SK-N-SH (cell line): ENCODE data around the gene EVX1. TPM values are rescaled to one million over a fixed set of nuclear protein-coding genes. Genes with fewer than 3 reads are reported as not detected.

ENCODE experiments used
- CTCF ChIA-PET: fragments of 300-600, 350-600 bp; formaldehyde crosslinking; extraction: SDS; loops from one replicate; lab custom pipeline; 2021; lab: Yijun Ruan, JAX
- POLR2A ChIA-PET: fragments of 350-600 bp; sonication (Branson Sonifier 250); formaldehyde crosslinking; extraction: SDS; loops from one replicate; lab custom pipeline; 2020; ENCODE audit warnings: antibody characterized with exemption, inconsistent platforms; lab: Yijun Ruan, JAX
- DNase-seq: peaks from one replicate; pipeline ENCODE4 v3.0.0; 2012
- H2AFZ ChIP-seq: fragments of 200-600 bp; sonication (generic); 2 replicates; pipeline ENCODE4 v1.8.1; 2016; ENCODE audit warnings: antibody characterized with exemption, mild to moderate bottlenecking, low read depth
- H3F3A ChIP-seq: fragments of 200-600 bp; sonication (generic); replicated peaks from 2 replicates; pipeline ENCODE3; 2016; ENCODE audit warnings: antibody characterized with exemption, mild to moderate bottlenecking; ENCODE audit not compliant: insufficient read depth
- H3K27ac ChIP-seq, 2 experiments: fragments of 200-500 bp in 1 of 2; fragments of 200-600 bp in 1 of 2; sonication (Bioruptor generic) in 1 of 2; sonication (generic), shearing (Covaris generic) in 1 of 2; 2 replicates each; pipeline versions ENCODE4 v1.5.1 to v1.6.1; 2014 to 2016; ENCODE audit warnings: low read depth in 2 of 2, inconsistent platforms in 1 of 2, low read length in 1 of 2, mild to moderate bottlenecking in 1 of 2, mixed read lengths in 1 of 2
- H3K27me3 ChIP-seq: fragments of 200-600 bp; sonication (generic), shearing (Covaris generic); 2 replicates; pipeline ENCODE4 v1.6.1; 2016; ENCODE audit warnings: mixed run types; ENCODE audit not compliant: insufficient read depth
- H3K36me3 ChIP-seq, 2 experiments: fragments of 200-500 bp in 1 of 2; fragments of 200-600 bp in 1 of 2; sonication (Bioruptor generic) in 1 of 2; sonication (generic) in 1 of 2; replicated peaks in 1 of 2; 2 replicates each; pipeline versions ENCODE3 to v1.5.1; 2014 to 2016; ENCODE audit warnings: low read length in 1 of 2, mild to moderate bottlenecking in 1 of 2; ENCODE audit not compliant: insufficient read depth in 2 of 2, control insufficient read depth in 1 of 2
- H3K4me1 ChIP-seq, 2 experiments: fragments of 200-500 bp in 1 of 2; fragments of 200-600 bp in 1 of 2; sonication (Bioruptor generic) in 1 of 2; sonication (generic), shearing (Covaris generic) in 1 of 2; 2 replicates each; pipeline versions ENCODE4 v1.5.1 to v1.6.1; 2014 to 2016; ENCODE audit warnings: low read depth in 1 of 2, low read length in 1 of 2, mixed run types in 1 of 2; ENCODE audit not compliant: insufficient read depth in 2 of 2, control insufficient read depth in 1 of 2
- H3K4me2 ChIP-seq: fragments of 200-600 bp; sonication (generic), shearing (Covaris generic); 2 replicates; pipeline ENCODE4 v1.6.1; 2017; ENCODE audit warnings: mixed run types
- H3K4me3 ChIP-seq, 2 experiments: fragments of 200-500 bp in 1 of 2; fragments of 200-600 bp in 1 of 2; sonication (Bioruptor generic) in 1 of 2; sonication (generic), shearing (Covaris generic) in 1 of 2; 2 replicates each; pipeline versions ENCODE4 v1.5.1 to v1.8.1; 2014 to 2016; ENCODE audit warnings: low read depth in 2 of 2, inconsistent platforms in 1 of 2, low read length in 1 of 2, mild to moderate bottlenecking in 1 of 2, mixed read lengths in 1 of 2, moderate library complexity in 1 of 2
- H3K79me2 ChIP-seq: fragments of 200-600 bp; sonication (generic); 2 replicates; pipeline ENCODE4 v1.8.1; 2017; ENCODE audit warnings: mild to moderate bottlenecking; ENCODE audit not compliant: insufficient read depth
- H3K9ac ChIP-seq: fragments of 200-600 bp; sonication (generic); 2 replicates; pipeline ENCODE4 v1.6.1; 2017; ENCODE audit warnings: mixed run types
- H3K9me2 ChIP-seq: fragments of 200-600 bp; sonication (generic); 2 replicates; pipeline ENCODE4 v1.6.1; 2017; ENCODE audit warnings: mixed run types
- H3K9me3 ChIP-seq: fragments of 200-600 bp; sonication (generic); 2 replicates; pipeline ENCODE4 v1.6.1; 2017; ENCODE audit warnings: mixed run types, mild to moderate bottlenecking, moderate library complexity
- H4K20me1 ChIP-seq: fragments of 200-600 bp; sonication (generic); 2 replicates; pipeline ENCODE4 v1.6.1; 2017; ENCODE audit warnings: mild to moderate bottlenecking, mixed run types; ENCODE audit not compliant: insufficient read depth
- MXI1 ChIP-seq: IDR thresholded peaks from 2 replicates; pipeline ENCODE4 v1.6.1; 2012; ENCODE audit warnings: mild to moderate bottlenecking, low read depth, low read length, improper control_type of control experiment
- RAD21 ChIP-seq: IDR thresholded peaks from 2 replicates; pipeline ENCODE4 v1.6.1; 2012; ENCODE audit warnings: mild to moderate bottlenecking, low read length
- TAF1 ChIP-seq: IDR thresholded peaks from 2 replicates; pipeline ENCODE4 v1.6.1; 2012; ENCODE audit warnings: low read depth, mild to moderate bottlenecking, low read length, moderate library complexity, borderline replicate concordance
- WGBS: methylation state at CpG from one replicate; pipeline ENCODE4 v1.1.6; 2017; ENCODE audit warnings: low lambda C conversion rate; 5-methylcytosine and 5-hydroxymethylcytosine counted together
- polyA plus RNA-seq, 3 experiments: library from polyadenylated mRNA; depleted of rRNA; stranded (reverse); fragments of >200 nt; gene quantifications; 2 replicates each; pipeline ENCODE4 v1.2.3, GENCODE V29; 2012
- TF ChIP-seq, protein P1 (sequence below): IDR thresholded peaks from 2 replicates; pipeline ENCODE4 v1.4.0; 2012; ENCODE audit warnings: low read depth, borderline replicate concordance
- TF ChIP-seq, protein P2 (sequence below): fragments of 200-600 bp; sonication (generic); IDR thresholded peaks from 2 replicates; pipeline ENCODE4 v1.6.1; 2017; ENCODE audit warnings: antibody characterized with exemption, mild to moderate bottlenecking, moderate library complexity
- TF ChIP-seq, protein P3 (sequence below): fragments of 150-350 bp; IDR thresholded peaks from 2 replicates; pipeline ENCODE4 v1.6.1; 2016; ENCODE audit warnings: mild to moderate bottlenecking, low read depth, low read length
- TF ChIP-seq, protein P4 (sequence below): IDR thresholded peaks from 2 replicates; pipeline ENCODE4 v1.6.1; 2012; ENCODE audit warnings: mild to moderate bottlenecking, low read depth, low read length, moderate library complexity
- TF ChIP-seq, protein P5 (sequence below): IDR thresholded peaks from 2 replicates; pipeline ENCODE4 v1.4.0; 2012; ENCODE audit warnings: low read depth, borderline replicate concordance

The EVX1 gene
- polyA plus RNA-seq, 1 of the 3 experiments (the other 2 are of a cell fraction) = not detected

DNA sequence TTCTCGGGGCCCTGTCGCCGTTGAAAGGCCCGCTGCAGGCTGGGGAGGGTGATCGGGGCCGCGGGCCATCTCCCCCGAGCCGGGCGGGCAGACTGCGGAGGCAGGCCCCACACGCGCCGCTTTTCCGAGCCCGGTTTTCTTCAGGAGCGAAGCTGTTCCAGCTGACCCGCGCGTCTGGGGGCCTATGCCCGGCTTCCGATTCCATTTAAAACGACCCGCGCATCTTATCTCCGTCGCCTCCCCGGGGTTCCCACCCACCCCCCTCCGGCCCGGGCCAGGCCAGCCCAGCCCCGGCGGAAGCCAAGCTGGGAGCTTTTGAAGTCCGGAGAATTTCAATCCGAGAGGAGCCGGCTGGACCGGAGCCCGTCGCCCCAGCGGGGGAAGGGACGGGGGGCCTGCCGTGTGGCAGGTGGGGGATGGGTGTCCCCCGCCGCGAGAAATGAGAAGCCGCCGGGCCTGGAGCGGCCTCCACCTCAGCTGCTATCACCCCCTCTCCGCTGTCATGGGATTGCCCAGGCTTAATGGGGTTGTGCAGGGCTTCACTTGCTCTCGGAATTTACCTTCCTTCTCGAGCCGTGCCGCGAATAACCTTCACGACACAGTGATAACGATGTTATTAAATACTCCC, 3.1 kb upstream of the EVX1 start:
- Histone ChIP-seq H3F3A (peaks cover 4% of the 10 kb centered on the region), H2AFZ (peak overlapping the region; percentile 39; the same call in 1 of the 2 replicates), H3K36me3 (no peaks in the 10 kb centered on the region), H4K20me1 (peaks cover 9% of the 10 kb centered on the region; the same call in 1 of the 2 replicates), H3K79me2 (no peaks in the 10 kb centered on the region), H3K27ac (no peak overlapping the region), H3K4me1 (peaks cover 4 to 13% of the 10 kb centered on the region in 2 experiments; a peak in 1 of 4 replicates), H3K4me3 (peak overlapping the region; percentile 28 to 39), H3K9me3 (no peaks in the 10 kb centered on the region), H3K9me2 (no peaks in the 10 kb centered on the region), H3K4me2 (peak overlapping the region; percentile 77), H3K9ac (no peak overlapping the region), H3K27me3 (peaks cover 100% of the 10 kb centered on the region)
- 30% methylated on average over 43 of the region's 55 CpGs for WGBS
- ChIA-PET POLR2A (interaction anchor here (0.5 kb wide), 2 partner anchors 363 to 773 kb away, joined by 3 read pairs; no protein-coding TSS in a partner anchor), CTCF (interaction anchor here (0.7 to 1.8 kb wide), 14 partner anchors 11 to 822 kb away, joined by 3 to 13 read pairs (median 4); no protein-coding TSS in a partner anchor)
- DNase-seq = peak; percentile 79
- TF ChIP-seq, protein P1, sequence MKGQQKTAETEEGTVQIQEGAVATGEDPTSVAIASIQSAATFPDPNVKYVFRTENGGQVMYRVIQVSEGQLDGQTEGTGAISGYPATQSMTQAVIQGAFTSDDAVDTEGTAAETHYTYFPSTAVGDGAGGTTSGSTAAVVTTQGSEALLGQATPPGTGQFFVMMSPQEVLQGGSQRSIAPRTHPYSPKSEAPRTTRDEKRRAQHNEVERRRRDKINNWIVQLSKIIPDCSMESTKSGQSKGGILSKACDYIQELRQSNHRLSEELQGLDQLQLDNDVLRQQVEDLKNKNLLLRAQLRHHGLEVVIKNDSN = no peak
- TF ChIP-seq TAF1 = no peak
- no peak for TF ChIP-seq RAD21
- TF ChIP-seq, protein P2, sequence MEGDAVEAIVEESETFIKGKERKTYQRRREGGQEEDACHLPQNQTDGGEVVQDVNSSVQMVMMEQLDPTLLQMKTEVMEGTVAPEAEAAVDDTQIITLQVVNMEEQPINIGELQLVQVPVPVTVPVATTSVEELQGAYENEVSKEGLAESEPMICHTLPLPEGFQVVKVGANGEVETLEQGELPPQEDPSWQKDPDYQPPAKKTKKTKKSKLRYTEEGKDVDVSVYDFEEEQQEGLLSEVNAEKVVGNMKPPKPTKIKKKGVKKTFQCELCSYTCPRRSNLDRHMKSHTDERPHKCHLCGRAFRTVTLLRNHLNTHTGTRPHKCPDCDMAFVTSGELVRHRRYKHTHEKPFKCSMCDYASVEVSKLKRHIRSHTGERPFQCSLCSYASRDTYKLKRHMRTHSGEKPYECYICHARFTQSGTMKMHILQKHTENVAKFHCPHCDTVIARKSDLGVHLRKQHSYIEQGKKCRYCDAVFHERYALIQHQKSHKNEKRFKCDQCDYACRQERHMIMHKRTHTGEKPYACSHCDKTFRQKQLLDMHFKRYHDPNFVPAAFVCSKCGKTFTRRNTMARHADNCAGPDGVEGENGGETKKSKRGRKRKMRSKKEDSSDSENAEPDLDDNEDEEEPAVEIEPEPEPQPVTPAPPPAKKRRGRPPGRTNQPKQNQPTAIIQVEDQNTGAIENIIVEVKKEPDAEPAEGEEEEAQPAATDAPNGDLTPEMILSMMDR = no peak
- TF ChIP-seq, protein P3, sequence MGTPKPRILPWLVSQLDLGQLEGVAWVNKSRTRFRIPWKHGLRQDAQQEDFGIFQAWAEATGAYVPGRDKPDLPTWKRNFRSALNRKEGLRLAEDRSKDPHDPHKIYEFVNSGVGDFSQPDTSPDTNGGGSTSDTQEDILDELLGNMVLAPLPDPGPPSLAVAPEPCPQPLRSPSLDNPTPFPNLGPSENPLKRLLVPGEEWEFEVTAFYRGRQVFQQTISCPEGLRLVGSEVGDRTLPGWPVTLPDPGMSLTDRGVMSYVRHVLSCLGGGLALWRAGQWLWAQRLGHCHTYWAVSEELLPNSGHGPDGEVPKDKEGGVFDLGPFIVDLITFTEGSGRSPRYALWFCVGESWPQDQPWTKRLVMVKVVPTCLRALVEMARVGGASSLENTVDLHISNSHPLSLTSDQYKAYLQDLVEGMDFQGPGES = no peak
- no peak for TF ChIP-seq MXI1

DNA sequence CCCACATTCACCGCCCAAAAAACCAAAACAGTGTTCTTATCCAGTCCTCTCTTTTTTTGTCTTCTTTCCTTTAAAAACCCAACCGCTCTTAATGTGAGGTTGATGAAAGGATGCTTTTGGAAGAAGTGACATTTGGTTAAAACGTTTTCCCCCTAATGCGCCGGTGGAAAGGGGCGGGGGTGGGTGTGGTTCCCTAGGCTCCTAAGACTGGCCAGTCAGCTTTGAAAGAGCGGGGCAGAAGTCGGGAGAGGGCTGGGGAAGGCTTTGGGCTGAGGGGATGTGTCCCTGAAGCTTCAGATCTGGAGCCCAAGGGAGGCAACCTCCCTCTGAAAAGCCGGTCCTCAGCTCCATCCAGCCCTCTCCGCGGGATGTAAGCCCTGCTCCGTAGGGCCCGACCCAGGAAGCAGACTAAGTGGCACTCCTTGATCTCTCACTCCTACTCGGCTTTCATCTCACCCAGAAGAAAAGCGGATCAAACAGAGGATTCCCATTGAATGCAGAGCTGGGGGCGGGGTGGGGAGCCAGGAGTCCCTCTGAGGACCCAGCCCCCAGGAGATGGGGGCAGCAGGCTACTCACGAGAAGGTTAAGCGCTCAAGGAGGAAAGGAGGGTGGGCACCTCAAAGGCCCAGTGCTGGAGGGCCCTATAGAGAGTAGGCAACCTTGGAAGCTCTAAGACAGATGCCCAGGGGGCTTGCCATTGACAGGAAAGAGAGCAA, 2.4 kb upstream of the EVX1 start:
- no peak for DNase-seq
- H3K27ac ChIP-seq = no peak overlapping the region
- CTCF ChIA-PET = interaction anchor here (1.0 to 1.8 kb wide), 7 partner anchors 11 to 822 kb away, joined by 3 to 13 read pairs (median 4); no protein-coding TSS in a partner anchor
- no peaks in the 10 kb centered on the region for H3K9me3 ChIP-seq
- peak overlapping the region in 1 of 2 experiments; percentile 39; a peak in 1 of 4 replicates for H3K4me3 ChIP-seq
- no peak for TF ChIP-seq RAD21
- TF ChIP-seq, protein P4, sequence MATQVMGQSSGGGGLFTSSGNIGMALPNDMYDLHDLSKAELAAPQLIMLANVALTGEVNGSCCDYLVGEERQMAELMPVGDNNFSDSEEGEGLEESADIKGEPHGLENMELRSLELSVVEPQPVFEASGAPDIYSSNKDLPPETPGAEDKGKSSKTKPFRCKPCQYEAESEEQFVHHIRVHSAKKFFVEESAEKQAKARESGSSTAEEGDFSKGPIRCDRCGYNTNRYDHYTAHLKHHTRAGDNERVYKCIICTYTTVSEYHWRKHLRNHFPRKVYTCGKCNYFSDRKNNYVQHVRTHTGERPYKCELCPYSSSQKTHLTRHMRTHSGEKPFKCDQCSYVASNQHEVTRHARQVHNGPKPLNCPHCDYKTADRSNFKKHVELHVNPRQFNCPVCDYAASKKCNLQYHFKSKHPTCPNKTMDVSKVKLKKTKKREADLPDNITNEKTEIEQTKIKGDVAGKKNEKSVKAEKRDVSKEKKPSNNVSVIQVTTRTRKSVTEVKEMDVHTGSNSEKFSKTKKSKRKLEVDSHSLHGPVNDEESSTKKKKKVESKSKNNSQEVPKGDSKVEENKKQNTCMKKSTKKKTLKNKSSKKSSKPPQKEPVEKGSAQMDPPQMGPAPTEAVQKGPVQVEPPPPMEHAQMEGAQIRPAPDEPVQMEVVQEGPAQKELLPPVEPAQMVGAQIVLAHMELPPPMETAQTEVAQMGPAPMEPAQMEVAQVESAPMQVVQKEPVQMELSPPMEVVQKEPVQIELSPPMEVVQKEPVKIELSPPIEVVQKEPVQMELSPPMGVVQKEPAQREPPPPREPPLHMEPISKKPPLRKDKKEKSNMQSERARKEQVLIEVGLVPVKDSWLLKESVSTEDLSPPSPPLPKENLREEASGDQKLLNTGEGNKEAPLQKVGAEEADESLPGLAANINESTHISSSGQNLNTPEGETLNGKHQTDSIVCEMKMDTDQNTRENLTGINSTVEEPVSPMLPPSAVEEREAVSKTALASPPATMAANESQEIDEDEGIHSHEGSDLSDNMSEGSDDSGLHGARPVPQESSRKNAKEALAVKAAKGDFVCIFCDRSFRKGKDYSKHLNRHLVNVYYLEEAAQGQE = no peak
- TF ChIP-seq, protein P5, sequence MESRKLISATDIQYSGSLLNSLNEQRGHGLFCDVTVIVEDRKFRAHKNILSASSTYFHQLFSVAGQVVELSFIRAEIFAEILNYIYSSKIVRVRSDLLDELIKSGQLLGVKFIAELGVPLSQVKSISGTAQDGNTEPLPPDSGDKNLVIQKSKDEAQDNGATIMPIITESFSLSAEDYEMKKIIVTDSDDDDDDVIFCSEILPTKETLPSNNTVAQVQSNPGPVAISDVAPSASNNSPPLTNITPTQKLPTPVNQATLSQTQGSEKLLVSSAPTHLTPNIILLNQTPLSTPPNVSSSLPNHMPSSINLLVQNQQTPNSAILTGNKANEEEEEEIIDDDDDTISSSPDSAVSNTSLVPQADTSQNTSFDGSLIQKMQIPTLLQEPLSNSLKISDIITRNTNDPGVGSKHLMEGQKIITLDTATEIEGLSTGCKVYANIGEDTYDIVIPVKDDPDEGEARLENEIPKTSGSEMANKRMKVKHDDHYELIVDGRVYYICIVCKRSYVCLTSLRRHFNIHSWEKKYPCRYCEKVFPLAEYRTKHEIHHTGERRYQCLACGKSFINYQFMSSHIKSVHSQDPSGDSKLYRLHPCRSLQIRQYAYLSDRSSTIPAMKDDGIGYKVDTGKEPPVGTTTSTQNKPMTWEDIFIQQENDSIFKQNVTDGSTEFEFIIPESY = no peak
- TF ChIP-seq, all 33 proteins: peak for 0
- peak overlapping the region; percentile 77 for H3K4me2 ChIP-seq
- H3K36me3 ChIP-seq = no peaks in the 10 kb centered on the region
- H3K9me2 ChIP-seq = no peaks in the 10 kb centered on the region
- no peak overlapping the region for H3K9ac ChIP-seq
- H3K79me2 ChIP-seq = no peaks in the 10 kb centered on the region
- H4K20me1 ChIP-seq = peaks cover 9% of the 10 kb centered on the region; the same call in 1 of the 2 replicates
- POLR2A ChIA-PET = interaction anchor here (0.5 kb wide), 1 partner anchor 363 kb away, joined by 3 read pairs; no protein-coding TSS in a partner anchor
- WGBS = 13% methylated on average over 18 of the region's 18 CpGs
- peaks cover 100% of the 10 kb centered on the region for H3K27me3 ChIP-seq
- H3K4me1 ChIP-seq = peaks cover 4 to 12% of the 10 kb centered on the region in 2 experiments; a peak in 1 of 4 replicates
- H3F3A ChIP-seq = peaks cover 4% of the 10 kb centered on the region
- H2AFZ ChIP-seq = no peak overlapping the region
